GM18508 (cell line): ENCODE results near the gene OSBPL2.

ENCODE experiments used
- ATAC-seq: cut with Tn5 transposase; IDR thresholded peaks from one replicate; pipeline ENCODE4 v1.9.1; 2021; ENCODE audit warnings: moderate number of reproducible peaks; ENCODE audit not compliant: insufficient read depth, unreplicated experiment

OSBPL2 gene

DNA sequence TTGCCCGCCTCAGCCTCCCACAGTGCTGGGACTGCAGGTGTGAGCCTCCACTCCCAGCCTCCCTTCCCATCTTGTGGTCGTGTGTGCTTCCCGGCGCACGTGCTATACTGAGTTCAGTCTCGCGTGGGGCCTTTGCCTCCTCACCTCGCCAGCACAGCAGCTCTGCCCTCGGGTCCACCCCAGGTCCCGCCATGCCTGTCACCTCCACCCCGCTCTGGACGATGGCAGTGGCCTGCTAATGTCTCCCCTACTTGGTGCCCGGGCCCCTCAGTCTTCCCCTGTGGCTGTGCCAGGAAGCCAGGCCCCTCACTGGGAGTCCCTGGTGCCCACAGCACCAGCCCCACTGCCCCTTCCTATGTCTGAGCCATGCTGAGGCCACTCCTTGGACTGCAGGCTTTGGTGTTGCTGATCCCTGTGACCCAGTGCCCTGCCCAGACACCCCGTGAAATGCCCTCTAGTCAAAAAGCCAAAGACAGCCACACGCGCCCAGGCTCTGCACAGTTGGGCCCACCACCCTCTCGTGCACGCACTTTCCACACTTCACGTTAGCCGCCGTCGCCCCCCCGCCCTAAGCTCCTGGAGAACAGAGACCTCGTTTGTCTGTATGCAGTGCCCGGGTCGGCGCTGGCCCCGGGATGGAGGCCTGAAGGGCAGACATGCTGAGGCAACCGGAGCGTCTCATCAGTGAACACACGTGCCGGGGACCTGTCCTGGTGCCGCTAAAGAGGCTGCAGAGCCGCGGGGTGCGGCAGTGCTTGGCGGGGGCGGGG is 32.5 kb upstream of the OSBPL2 start:
- ATAC-seq: no peak

DNA sequence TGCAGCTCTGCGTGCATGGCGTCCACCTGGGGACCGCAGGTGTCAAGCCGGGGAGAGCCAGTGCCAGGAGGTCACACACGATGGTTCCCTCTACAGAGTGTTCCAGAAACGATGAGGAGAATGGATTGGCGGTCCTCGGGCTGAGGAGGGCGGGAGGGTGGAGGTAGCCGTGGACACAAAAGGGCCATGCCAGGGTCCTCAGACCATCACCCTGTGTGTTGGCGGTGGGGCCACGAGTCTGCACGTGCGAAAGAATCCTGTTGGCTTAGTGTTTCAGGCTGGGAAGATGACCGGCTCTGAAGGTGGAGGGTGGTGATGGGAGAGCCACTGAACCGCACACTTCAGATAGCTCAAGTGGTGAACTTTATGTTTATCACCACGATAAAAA is 31.9 kb upstream of the OSBPL2 start:
- no peak for ATAC-seq

DNA sequence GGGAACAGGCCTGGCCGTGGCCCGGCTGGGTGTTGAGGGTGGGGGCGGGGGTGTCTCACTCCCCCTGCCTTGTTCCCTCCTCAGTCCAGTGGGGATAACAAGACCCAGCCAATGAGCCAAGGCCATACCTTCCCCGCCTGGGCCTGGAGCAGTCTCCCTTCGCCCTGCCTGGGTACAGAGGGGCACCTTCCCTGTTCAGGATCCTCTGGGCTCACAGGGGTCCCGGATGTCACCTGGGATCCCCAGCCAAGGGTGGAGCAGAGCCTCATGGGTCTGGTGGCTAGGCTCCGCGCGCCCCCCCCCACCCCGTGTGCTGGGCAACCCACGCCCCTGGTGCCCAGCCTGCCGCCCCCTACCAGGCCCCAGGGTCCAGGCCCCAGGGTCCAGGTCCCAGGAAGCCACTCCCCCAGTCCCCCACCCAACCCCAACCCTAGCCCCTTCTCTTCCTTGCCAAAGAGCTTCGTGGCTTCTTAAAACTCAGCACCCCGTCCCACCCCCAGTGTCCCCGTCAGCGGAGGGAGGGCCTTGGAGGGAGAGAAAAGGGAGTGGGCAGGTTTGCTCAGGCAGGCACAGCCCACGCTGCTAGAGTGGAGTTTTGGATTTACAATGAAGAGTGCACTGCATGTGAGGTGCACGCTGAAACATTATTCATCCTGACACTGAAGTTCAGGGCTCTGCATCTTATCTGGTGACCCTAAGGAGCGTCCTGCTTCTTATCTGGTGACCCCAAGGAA is 30.1 kb upstream of the OSBPL2 start:
- ATAC-seq: no peak

DNA sequence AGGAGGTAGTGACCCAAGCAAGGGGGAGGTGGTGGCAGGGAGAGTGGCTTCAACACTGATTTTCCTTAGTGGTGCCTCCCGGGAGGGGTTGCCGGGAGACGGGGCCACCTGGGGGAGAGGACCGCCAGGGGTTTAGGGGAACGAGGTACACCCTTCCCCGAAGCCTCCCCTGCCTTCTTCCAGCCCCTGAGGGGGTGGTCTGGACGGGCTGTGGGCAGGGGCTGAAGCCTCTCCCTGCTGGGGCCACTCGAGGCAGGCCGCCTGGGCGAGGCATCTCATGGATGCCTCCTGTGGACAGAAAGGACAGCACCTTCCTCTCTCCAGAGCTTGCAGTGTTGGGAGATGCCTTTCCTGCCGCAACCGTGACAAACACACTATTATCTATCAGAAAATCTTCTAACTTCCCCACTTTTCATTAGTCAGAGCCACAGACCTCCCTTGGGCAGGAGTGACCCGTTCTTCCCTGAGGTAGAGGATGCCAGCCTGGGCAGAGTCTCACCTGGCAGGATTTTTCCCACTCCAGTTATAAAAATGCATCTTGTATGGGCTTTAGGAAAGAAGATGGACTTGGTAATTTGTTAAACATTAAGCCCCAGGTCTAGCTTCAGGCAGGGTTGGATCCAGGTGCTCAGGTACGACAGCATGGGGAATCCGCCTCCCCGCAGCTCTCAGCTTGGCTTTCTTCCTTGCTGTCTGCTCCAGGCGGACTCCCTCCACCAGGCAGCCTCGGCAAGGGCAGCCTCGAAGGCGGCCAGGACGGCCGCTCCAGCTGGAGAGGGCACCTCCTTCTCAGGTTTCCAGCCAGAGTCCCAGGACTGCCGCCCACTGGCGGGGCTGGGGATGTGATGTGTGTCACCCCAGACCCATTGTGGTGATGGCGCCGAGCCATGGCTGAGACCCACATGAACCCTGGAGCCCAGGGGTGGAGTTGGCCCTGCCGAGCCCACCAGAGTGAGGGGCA is 29.2 kb upstream of the OSBPL2 start:
- ATAC-seq: no peak

DNA sequence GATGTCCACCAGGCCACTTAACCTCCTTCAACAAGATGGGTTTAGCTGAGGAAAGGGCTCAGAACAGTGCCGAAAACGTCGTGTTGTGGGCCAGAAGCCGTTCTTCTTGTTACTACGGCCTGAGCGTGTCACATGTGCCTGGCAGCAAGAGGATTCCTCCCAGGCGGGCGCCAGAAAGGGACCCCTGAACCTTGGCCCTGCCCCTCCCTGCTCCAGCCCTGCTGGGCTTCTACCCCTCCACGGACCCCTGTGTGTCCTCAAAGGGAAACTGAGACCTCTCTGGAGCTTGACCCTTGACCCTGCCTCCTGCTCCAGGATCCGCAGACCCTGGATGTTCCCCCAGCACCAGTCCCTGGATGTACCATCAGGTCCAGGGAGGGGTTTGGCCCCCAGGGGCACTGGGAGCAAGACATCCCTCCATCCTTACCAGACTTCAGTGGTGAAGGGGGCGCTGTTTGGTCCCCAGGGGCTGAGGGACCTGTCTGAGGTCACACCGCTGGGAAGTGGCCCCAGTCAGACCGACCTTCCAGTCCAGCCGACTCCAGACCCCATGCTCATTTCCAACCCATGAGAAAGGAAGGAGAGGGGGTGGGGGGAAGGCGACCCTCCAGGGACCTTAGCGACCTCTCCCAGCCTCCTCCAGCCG is 28.3 kb upstream of the OSBPL2 start:
- no peak for ATAC-seq

DNA sequence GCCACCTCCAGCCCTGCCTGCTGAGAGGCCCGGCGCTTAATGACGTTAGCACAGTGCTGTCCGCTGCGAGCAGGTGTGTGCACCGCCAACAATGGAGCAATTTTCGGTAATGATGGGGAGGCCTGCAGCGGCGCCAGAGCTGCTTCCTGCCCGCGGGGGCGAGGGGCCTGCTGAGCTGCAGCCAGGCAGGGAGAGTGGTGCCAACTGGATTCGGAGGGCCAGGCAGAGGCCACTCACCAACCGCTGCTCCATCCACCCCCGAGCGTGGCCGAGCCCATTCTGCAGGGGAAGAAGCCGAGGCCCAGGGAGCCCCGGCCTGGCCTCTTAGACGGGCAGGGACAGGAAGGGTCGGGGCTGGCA is 27.8 kb upstream of the OSBPL2 start:
- no peak for ATAC-seq

DNA sequence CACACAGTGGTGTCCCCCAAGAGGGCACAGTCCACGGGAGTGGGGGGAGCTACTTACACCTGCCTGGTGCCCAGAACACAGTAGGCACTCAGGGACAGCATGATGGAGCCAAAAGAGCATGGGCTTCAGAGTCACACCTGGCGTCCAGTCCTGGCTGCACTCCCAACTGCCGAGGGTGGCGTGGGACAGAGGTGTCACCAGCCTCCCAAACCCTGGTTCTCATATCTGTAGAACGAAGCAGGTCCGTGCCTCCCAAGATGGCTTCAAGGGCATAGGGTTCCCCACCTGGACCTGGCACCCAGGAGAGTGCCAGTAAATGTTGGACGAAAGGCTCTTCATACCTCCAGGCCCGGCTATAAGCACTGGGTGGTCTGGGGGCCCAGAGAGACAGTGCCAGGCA is 27.1 kb upstream of the OSBPL2 start:
- no peak for ATAC-seq

DNA sequence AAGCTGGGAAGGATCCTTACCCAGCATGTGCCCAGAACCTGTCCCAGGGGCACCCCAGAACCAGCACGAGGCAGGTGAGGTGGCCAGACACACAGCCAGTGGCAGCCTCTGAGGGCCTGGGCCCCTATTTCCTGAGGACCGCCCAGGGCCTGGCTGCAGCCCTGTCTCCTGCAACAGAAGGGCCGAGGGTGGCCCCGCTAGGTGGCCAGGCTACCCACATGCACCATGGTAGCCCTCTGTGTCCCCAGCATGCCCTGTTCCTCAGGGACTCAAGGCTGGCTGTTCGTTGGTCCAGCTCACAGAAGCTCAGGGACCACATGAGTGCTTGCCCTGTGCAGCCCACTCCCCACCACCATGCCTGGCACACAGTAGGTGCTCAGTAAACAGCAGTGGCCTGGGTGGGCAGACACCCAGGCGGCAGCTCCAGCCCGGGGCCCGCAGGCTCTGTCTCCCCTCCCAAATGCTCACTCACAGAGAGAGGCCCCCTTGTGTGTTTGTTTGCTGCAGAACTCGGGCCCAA is 26.5 kb upstream of the OSBPL2 start:
- ATAC-seq: no peak

DNA sequence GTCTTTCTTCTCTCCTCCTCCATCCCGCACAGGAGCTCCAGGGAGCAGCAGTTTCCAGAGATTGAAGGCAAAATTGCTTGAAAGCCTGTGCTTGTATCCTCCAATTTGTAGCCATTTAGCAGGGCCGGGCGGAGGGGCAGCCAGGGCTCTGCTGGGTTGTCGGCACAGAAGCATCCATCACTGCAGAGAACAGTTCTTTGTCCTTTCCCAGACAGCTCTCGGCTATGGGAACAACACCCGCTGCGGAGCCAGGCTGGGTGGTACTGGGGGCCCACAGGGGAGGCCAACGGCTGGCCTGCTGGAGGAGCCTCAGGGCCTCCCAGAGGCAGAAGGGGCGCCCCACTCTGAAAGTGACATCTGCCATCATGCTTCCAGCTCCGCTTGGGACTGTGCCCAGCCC is 26.0 kb upstream of the OSBPL2 start:
- ATAC-seq: no peak

DNA sequence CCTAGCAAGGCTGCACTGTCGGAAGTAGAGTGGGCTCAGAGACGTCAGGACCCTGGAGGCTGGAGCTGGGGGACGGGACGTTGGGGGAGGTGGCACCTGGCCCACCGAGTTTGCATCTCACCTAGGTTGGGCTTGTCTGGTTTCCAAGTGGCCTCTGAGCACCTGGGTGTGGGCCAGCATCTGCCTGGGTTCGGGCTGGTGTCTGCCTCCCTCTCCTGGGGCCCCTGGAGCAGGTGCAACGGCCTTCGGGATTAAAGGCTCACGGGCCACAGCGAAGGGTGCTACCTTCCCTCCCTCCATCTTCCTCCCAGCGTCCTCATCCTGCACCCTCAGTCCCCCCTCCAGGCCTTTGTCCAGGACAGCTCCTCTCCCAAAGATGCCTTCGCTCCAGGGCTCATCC is 24.3 kb upstream of the OSBPL2 start:
- no peak for ATAC-seq

DNA sequence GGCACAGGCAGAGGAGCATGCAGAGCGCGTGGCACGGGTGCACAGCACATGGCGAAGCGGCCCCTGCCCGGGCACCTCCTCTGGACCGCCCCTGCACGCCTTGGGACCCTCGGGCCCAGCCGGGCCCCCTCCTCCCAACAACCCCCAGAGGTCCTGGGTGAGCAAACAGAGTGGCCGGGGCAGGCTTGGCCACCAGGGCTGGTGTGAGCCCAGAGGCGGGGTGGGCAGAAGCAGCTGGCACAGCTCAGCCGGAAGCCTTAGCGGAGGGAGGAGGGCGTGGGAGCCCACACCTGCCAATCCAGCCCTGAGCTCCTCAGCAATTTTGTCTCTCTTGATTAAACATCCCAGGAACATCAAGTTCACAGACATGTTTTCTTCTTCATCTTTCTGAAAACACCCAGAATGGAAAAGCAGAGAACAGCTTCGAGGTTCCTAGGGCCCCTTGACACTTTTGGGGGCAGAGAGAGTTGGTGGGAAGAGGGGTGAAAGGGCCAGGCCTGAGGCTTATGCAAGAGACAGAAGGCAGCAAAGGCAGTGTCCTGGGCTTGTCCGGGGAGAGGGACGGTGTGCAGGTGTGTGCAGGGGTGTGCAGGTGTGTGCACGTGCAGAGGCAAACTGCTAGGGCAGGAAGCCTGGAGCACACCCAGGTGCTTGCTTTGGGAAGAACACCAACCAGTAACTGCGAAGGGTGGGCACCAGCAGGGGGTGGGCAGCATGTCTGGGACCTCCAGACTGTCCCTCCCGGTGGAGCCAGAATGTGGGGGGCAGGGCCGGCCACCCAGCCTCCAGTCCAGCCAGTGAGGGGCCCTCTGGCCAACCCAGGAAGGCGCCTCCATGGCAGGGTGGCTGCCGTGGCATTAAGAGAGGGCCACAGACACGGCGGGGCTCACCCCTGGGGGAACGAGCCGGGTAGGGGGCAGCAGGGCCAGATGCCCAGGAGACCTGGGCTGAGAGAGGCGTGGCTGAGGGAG is 23.0 kb upstream of the OSBPL2 start:
- no peak for ATAC-seq

DNA sequence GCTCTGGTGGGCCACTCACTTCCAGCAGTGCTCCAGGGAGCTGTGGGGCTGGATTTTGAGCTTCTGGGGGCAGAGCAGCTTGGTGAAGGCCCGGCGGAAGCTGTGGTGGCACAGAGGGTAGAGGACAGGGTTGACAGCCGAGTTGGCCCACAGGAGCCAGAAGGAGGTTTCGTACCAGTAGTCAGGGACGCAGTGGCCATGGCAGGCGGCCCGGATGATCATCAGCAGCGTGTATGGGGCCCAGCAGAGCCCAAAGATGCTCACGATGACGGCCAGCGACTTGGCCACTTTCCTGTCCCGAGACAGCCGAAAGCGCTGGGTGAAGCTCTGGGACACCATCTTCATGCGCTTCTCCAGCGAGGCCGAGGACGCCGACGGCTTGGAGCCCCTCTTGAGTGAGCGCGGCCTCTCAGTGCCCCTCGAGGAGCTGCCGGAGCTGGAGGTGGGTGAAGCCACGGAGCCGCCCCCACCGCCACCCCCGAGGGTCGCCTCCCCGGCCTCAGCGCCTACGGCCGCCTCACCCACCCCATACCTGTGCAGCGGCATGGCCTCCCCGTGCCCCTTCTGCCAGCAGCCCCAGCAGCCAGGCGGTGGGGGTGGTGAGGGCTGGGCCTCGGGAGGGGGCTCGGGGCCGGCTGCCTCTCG is 22.2 kb upstream of the OSBPL2 start:
- no peak for ATAC-seq

DNA sequence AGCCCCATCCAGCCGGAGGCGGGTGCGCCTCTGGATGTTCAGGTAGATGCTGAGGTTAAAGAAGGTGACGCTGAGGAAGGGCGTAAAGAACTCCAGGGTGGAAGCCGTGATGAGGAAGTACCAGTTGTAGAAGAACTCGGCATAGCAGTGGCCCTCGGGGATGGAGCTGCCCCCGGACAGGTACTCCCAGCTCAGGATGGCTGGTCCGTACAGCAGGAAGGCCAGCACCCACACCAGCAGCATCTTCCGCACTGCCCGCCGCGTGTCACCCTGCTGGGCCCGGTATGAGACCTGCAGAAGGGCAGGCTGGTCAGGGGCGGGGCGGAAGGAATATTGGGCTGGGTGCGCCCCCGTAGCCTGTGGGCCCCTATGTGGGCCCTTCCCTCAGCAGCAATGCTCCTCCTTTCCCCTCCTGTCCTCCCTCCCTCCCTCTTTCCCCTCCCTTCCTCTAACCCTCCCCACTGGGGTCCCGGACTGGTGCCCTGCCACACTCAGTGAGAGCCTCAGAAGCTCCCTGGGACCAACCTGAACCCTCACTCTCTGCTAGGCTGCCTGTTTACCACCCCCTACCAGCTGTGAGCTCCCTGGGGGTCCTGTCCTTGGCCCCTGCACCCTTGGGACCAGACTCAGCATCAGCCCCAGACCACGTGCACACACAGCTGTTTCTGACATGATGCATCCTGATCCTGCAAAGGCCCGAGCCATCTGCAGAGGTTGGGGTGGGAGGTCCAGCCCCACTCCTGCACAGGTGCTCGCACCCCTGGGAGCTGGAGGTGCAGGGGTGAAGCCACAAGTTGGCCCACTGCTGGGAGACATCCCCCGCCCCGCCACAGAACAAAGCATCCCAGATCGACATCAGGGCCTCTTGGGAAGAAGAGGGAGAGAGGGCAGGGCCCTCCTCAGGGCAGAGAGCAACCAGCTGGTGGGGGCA is 21.4 kb upstream of the OSBPL2 start:
- no peak for ATAC-seq

DNA sequence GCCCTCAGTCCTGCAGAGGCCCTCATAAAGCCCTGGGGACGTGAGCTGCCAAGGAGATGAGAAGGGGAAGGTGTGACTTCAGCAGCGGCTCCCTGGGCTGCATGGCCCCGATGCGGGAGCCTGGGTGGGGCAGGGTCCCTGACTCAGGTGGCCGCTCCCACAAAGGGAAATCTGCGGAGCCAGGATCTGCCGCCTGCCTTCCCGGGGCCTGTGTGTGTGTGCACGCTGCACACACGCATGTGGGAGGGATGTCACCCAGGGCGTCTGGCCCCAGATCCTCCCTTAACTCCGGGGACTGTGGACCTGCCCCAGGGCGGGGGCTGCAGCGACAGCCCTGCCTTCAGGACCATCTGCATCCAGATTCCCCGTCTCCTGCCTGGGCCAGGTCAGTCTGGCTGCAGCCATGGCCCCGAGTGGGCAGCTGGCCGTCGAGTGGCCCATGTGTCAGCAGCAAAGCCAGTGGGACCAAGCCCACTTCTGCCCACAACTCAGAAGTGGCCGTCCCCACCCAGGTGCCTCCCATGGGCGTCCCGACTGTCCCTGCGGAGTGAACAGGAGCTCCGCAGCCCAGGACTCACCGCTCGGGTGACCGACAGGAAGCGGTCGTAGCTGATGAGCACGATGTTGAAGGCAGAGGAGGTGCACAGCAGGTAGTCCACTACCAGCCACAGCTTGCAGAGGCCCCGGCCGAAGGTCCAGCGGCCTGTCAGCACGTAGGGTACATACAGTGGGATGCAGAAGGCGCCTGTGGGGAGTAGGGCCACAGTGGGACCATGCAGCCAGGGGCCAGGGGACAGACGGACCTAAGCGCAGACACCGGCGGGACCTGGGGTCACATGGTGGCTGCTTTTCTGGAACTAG is 20.2 kb upstream of the OSBPL2 start:
- no peak for ATAC-seq

DNA sequence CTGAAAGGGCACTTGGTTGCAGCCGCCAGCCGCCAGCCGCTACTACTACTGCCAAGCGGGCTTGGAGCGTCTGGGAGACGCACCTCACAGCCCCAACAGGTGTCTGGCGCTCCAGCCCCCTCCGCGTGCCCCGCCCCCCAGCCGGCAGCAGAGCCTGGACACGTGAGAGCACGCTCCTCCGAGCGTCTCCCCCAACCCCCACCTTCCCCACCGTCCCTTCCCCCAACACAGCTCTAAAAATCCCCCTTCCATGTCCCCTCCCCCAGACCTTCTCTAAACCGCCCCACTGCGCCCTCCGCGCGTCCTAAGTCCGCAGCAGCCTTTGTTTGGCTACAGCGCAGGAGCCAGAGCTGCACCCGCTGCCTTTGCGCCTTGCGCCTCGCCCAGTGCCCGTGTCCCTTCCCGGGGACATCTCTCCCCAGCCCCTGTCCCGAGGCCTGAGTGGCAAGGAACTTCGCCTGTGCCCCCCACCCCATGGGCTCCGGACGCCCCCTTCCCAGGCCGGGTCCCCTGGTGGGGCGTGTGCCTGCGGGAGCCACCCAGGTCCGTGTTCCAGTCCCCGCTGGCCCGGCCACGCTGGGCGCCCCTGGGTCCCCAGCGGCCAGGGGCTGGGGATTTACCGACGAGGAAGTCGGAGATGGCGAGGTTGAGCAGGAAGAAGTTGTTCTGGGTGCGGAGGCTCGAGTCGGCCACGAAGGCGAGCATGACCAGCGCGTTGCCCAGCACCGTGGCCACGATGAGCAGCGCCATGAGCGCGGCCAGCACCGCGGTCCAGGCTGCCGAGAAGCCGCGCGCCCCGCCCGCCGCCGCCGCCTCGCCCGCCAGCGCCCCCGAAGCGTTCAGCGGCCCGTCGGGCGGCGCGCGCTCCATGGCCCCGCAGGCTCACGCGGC is 19.0 kb upstream of the OSBPL2 start:
- no peak for ATAC-seq
